ENCODE results near the gene SLC38A10.
A peak's percentile ranks its signal among the peaks of the same experiment; 100 is the strongest.

The SLC38A10 gene

DNA sequence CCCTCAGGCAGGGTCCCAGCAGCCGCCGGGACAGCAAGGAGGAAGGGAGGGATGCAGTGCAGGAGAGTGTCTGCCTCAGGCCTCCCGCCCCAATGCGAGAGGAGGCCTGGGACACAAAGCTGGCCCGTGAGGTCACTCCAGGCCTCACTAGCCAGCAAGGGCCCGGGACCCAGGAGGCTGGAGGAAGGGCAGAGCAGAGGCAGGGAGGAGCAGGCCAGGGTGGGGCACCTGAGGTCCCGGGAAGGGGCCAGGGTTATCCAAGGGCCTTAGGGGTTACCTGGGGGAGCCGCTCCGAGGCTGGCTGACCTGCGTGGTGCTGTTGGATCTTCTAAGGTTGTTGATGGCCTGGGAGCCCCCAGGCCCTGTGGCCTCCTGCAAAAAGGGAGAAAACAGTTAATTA is 86.5 kb downstream of the SLC38A10 start:
- no peak for DNase-seq (ENCODE audit: low read depth, low spot score)

DNA sequence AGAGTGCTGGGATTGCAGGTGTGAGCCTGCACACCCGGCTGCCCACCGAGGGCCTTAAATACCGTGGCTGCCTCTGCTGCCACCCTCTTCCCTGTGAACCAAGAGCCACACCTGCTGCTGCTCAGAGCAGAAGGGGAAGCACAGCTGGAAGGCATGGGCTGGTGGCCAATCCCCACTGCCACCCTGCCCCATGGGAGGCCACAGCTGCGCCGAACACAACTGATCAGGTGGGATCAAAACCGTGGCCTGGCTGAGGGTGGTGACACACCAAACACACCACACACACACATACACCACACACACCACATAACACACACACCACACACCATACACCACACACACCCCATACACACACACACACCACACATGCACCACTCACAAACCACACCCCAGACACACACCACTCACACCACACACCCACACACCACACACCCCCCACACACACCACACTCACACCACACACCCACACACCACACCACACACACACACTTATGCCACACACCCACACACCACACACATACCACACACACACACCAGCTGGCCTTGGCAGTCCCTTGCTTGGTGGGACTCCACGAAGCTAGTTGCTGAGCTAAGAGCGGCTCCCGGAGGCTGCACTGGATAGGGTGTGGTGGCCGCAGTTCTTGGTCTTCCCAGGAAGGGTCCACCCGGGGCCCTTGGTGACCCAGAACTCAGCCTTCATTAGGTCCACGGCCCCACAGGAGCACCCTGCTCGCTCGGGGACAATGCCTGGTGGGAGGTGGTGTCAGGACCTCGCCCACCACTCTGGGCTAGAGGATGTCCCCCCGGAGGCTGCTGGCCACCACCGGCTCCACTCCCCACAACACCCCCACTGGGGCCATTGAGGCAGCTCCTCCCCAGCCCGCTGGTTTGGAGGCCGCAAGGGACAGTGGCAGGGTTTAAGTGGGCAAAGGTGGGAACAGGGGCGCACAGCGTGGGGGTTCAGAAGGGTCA is 87.2 kb downstream of the SLC38A10 start:
- no peak for DNase-seq (ENCODE audit: low read depth, low spot score)

DNA sequence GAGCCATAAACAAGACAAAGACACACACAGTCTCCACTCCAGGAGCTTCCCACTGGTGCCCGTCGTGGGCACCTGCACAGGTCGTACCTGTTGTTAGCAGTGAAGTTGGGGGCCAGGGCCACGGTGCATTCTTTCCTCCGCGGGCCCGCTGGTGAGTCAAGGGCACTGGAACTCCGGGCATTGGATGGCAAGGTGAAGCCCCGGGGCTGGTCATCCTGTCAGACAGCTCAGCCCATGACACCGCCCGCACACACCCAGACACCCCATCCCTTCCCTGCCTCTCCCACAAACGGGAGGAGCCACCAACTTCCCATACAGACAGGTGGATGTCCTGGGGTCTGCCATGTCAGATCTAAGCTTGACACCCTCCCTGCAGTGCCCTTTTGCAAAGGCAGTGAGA is 88.5 kb downstream of the SLC38A10 start:
- no peak for DNase-seq (ENCODE audit: low read depth, low spot score)

DNA sequence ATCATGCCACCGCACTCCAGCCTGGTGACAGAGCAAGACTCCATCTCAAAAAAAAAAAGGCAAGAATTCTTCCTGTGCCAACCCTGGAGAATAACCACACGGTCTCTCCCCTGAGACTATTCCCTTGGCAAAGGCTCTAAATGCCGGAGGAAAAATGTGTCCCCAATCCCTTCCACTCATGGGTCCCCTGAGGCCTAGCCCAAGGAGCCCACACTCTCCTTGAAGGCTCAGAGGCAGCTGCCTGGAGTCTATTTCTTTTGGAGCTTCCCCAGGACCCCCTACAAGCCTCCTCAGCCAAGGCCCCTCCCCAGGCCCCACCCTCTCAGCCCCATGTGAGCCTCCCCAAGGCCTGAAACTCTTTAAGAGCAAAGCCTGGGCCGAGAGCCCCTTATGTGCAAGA is 88.9 kb downstream of the SLC38A10 start:
- DNase-seq (ENCODE audit: low read depth, low spot score), result no peak

DNA sequence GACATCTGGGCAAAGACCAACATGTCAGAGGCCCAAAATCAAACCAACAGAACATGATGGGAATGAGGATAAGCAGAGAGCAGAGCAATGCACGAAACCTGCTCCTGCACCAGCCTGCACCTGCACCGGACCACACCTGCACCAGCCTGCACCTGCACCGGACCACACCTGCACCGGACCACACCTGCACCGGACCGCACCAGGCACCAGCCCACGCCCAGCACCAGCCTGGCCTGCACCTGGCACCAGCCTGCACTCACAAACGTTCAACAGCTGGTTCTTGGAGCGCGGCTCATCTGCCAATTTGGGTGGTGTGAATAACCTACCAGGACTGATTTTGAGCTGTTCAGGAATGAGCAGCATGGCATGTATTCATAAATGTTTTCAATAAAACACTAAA is 90.5 kb downstream of the SLC38A10 start:
- no peak for DNase-seq (ENCODE audit: low read depth, low spot score)

DNA sequence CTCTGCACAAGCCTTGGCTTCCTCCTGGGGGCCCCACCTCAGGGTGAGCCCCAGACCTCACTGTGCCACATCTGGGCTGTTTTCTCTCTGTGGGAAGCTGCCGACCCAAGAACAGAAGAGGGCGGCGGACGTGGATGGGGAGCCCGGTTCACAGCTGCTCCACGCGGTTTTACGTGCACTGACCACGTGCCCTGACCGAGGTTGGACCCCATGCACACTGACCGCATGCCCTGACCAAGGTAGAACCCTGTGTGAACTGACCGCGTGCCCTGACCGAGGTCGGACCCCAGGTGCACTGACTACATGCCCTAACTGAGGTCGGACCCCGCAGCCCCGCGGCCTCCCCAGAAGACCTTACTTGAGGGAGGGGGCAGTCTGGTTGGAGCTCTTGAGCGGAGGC is 92.0 kb downstream of the SLC38A10 start:
- no peak for DNase-seq (ENCODE audit: low read depth, low spot score)

DNA sequence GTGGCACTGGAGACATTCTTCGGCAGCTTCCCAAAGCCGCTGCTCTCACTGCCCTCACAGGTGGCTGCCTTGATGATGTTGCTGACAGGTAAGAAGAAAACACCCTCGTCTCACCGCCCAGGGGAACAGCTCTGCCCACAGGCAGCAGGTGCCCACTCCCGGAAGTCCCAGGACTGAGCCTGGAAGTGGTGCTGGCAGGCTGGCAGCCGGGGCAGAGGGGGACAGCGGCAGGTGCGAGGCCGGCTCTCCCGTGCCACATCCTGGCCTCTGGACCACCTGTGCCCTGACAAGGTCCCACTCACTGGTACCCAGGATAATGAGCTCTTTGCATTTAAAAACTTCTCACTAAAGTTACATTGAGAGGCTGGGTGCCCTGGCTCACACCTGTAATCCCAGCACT is 92.8 kb downstream of the SLC38A10 start:
- no peak for DNase-seq (ENCODE audit: low read depth, low spot score)

DNA sequence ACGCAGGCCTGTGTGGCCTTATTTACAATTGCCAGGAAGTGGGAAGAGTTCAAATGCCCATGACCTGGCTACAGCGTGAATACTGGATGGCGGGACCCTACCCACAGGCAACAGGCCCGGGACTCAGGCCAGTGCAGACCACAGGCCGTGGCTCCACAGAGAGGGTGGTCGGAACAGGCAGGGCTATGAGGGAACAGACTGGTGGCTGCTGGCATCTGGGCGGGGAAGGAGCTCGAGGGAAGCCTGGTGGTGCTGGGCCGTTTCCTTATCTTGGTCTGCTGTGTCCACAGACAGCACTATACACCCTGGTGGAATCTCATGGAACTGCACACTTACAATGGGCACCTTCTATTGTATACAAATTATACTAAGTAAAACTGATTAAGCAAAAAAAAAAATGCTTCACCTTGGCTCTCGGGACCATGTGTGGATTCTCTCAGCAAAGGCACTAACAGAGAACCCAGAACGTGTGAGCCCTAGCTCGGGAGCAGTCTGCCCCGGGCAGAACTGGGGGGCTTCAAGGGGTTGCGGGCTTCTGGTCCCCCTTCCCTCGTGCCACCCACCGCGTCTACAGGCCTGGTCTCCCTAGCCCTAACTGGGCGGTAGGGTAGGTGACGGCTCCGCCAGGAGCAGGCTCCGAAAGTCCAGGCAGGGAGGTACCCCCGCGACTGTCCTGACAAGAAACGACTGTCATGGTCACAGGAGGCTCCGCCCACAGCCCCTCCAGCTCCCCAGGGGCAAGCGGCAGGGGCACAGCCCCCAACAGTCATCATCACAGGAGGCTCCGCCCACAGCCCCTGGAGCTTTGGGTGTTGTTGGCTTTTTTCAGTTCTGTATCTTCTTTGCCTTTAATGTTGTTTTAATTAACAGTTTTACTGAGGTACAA is 94.2 kb downstream of the SLC38A10 start:
- peak; percentile 83 for DNase-seq (ENCODE audit: low read depth, low spot score)

DNA sequence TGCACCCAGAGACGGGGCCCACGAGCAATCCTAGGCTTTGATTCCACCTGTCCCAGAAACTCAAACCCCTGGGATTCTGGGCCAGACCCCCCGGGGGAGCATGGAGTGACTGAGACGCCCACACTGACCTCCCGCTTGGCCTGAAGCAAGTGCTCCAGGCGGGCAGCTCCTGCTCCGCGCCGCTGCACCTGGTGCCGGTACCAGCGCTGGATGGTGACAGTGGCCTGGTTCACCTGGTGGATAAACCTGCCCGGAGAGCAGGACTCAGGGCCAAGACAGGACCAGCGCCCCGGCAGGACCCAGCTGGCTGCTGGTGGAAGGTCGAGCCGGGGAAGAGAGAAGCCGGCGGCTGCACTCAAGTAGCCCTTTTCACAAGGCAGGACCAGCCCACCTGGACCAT is 94.9 kb downstream of the SLC38A10 start:
- DNase-seq (ENCODE audit: low read depth, low spot score), result no peak

DNA sequence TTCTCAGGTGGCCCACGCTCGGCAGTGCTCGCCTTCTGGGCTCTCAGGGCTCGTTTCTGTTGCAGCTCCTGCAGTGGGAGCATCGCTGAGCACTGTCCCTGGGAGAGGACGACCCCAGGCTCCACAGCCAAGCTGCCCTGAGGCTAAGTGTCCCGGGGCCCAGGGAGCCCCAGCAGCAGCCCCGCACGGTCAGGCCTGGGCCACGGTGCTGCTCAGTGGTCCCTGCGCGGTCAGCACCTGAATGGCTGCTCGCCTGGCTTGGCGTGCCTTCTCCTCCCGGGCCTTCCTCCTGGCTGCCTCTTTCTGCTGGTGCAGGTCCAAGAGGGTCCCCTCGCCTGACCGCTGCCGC is 95.7 kb downstream of the SLC38A10 start:
- no peak for DNase-seq (ENCODE audit: low read depth, low spot score)

DNA sequence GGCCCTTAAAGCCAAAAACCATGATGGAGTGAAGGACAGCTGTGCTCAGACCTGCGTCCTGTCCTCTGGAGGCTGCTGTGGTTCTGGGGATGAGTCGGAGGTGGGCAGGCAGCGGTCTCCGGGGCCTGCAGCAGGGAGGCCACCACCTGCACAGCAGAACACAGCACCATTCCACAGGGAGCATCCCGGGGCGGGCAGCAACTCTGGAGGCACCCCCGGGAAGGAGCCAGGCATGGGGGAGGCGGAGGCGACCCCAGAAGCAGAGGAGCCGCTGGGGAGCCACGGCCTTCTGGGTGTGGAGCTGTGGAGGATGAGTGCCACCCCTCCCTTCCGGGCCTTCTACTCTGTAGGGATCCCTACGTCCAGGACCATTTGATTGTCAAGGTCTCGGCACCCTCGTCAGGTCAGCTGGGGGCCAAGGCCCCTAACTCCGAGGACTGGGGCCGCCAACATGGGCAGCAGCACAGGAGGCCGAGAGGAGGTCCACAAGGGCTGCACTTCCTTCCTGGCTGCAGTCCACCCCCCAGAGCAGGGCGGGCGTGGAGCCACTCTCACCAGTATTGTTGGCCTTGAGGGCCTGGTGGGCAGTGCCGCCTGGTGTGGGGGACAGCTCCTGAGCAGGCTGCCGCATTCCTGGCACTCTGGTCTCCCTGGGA is 96.2 kb downstream of the SLC38A10 start:
- DNase-seq (ENCODE audit: low read depth, low spot score), result no peak

DNA sequence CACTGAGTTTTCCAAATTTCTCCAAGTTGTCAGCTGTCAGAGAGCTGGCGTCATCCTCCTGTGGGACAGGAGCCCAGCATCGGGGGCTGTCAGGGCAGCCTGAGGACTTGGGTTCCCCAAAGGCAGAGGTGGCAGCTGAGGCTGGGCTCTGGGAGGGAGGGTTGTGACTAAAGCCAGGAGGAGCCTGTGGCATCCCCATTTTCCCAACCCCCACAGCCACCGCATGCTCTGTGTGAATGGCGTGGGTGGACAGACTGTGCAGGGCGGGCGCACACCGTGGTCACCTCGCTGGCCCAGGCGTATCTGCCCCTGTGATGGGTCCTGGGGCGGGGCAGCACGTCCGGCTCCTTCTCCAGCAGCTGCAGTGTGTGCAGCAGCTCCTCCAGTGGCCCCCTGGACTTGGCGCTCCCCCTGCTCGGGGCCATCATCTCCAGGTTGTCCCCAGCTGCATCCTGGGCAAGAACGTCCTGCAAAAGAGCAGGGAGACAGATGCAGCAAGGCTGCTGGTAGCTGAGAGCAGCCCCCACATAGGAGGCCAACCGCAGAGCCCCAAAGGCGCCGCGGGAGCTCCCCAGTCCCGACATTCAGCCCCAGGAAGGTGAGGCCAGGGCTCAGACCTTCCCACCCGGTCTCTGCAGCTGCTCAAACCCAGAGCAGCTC is 97.1 kb downstream of the SLC38A10 start:
- no peak for DNase-seq (ENCODE audit: low read depth, low spot score)

DNA sequence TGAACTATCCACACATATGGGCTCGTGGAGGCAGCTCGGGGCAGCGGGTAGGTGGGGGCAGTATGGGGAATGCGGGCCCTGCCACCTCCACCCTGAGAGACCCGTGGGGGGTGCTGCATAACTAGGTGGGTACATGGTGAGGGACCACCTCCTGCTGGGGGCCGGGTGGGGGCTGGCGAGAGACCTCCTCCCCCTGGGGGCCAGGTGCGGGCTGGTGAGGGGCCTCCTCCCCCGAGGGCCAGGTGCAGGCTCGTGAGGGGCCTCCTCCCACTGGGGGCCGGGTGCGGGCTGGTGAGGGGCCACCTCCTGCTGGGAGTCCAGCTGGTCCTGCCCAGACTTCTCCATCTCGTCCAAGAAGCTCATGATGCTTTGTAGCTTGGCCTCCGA is 97.7 kb downstream of the SLC38A10 start:
- DNase-seq (ENCODE audit: low read depth, low spot score), result no peak

DNA sequence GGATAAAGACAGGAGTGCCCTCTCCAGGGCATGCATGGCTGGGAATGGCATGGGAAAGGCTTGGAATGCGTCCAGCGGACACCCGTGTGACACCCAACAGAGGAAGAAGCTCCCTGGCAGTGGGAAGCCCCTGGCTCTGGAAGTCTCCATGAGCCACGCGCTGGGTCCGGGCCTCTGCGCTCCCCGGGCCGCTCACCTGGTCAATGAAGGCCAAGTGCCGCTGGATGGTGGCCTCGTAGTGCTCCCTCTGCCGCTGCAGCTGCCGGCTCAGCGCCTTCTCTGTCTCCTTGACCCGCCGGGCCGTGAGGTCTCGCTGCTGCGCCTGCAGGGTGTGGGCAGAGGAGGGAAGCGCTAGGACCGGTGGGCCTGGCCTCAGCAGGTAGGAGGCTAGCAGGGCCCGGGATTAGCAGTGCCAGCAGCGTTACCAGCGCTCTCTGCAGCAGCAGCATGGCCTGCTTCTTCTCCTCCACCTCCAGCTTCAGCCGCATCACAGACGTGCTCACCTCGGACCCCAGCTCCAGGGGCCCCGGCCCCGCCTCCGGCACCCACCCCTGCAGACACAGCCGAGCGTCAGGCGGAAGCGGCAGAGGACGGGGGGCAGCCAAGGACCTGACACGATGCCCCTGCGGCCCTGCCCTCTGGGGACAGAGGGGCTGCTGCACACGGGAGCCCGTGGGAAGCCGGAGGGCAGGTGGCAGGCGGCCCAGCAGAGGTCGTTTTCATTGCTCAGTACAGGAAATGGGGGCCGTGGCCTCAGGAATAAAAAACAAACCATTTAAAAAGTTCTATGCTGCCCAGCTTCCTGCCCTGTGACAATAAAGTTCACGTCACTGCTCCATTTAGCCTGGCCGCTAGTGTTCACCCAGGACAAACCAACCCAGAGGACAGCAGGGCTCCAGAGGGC is 98.3 kb downstream of the SLC38A10 start:
- no peak for DNase-seq (ENCODE audit: low read depth, low spot score)

DNA sequence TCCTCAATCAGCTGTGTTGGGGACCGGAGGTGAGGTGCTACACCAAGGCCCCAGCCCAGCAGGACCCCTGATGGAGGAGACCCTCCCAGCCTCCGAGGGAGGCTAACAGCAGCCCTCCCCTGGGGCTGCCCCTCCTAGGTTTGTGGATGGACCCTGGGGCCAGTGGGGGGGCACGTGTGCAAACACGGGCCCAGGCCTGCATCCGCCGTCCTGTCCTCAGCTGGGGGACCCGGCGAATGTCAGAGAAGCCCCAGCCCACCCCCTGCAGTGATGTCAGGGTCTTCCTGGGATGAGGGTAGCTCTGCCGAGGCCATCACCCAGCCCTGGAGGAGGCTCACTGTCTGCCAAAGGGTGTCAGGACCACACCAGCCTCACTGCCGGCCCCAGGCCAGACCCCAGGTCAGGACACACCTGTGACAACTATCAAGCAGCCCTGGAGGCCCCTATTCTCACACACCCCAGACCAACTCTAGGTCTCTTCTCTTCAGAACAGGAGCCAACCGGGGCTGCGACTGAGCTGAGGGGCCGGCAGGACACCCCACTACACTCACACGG is 99.1 kb downstream of the SLC38A10 start:
- DNase-seq (ENCODE audit: low read depth, low spot score), result no peak

Measured in astrocyte of the hippocampus (primary cell).